ENCODE measurements around the gene TMC8.

- no peak for TF ChIP-seq EP300 (IDR thresholded peaks at IDR 0.05; ENCODE audit: borderline replicate concordance in 1 of 2, low read depth in 1 of 2, low read length in 1 of 2)
- TF ChIP-seq RFX5 (IDR thresholded peaks at IDR 0.05; ENCODE audit: low read length), result no peak
Measured at GRCh38 chr17:78122931-78123249, 7.7 kb upstream of the TMC8 start.

All from SK-N-SH (cell line).